ENCODE results near the gene THEMIS.
"Not testable (repeated sequence)": the region's sequence is repeated elsewhere in the genome, so short reads cannot be mapped to it uniquely, and the experiment has no call there.

DNA sequence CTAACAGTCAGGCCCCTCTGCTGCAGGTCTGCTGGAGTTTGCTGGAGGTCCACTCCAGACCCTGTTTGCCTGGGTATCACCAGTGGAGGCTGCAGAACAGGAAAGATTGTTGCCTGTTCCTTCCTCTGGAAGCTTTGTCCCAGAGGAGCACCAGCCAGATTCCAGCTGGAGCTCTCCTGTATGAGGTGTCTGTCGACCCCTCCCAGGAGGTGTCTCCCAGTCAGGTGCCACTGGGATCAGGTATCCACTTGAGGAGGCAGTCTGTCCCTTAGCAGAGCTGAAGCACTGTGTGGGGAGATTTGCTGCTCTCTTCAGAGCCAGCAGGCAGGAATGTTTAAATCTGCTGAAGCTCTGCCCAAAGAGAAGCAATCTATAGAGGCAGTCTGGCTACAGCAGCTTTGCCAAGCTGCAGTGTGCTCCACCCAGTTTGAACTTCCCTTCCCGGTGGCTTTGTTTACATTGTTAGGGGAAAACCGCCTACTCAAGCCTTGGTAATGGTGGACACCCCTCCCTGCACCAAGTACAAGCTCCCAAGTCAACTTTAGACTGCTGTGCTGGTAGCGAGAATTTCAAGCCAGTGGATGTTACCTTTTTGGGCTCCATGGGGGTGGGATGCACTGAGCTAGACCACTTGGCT, 119.1 kb downstream of the THEMIS start:
- TF ChIP-seq, protein P1, sequence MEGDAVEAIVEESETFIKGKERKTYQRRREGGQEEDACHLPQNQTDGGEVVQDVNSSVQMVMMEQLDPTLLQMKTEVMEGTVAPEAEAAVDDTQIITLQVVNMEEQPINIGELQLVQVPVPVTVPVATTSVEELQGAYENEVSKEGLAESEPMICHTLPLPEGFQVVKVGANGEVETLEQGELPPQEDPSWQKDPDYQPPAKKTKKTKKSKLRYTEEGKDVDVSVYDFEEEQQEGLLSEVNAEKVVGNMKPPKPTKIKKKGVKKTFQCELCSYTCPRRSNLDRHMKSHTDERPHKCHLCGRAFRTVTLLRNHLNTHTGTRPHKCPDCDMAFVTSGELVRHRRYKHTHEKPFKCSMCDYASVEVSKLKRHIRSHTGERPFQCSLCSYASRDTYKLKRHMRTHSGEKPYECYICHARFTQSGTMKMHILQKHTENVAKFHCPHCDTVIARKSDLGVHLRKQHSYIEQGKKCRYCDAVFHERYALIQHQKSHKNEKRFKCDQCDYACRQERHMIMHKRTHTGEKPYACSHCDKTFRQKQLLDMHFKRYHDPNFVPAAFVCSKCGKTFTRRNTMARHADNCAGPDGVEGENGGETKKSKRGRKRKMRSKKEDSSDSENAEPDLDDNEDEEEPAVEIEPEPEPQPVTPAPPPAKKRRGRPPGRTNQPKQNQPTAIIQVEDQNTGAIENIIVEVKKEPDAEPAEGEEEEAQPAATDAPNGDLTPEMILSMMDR (IDR thresholded peaks at IDR 0.05; ENCODE audit: low read depth, low read length, poor library complexity, severe bottlenecking): not testable (repeated sequence)
- not testable (repeated sequence) for TF ChIP-seq EZH2phosphoT487 (IDR thresholded peaks at IDR 0.05; ENCODE audit: borderline replicate concordance, low read length)
